GM12873 (cell line): Measurements from ENCODE around the gene PIK3R3.

Source experiments
- CTCF ChIP-seq: IDR thresholded peaks from 2 replicates; pipeline ENCODE4 v1.5.1; 2012; ENCODE audit warnings: low read depth, mild to moderate bottlenecking, moderate library complexity, low read length, control low read depth; ENCODE audit not compliant: insufficient read depth; ENCODE audit errors: missing control alignments

PIK3R3 gene

DNA sequence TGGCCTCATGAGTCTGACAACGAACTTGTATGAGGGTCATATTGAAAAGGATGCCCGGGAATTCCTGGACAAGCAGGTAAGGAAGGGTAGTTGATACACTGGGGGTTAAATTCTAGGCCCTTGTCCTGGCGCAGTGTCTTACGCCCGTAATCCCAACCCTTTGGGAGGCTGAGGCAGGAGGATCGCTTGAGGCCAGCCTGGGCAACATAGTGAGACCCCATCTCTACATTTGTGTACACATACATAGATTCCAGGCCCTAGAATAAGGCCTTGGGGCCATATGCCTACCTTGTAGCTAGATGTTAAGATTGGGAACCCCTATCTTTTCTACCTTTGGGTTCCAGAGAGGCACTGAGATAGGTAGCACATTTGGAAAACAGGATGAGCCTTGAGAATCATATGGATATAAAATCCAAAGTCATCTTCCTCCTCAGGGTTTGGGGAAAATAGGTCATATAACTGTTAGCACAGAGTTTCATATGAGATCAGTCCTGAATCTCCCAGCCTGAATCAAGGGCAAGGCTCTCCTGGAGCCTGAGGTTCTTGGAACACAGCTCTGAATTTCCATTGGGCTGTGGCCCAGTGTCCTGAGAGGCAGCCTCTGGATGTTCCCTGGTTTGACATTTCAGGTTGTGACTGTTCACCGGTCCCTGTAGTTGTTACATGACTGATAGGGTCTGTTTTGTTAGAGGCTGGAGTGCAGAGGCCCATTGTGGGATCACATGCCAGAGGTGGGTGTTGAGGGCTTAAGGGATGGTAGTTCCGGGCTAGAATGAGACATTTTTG lies 104.4 kb downstream of the PIK3R3 start:
- no peak for TF ChIP-seq CTCF

GRCh38 chr1:46026531-46026930 lies 105.9 kb downstream of the PIK3R3 start:
- no peak for TF ChIP-seq CTCF

GRCh38 chr1:46021046-46021996 lies 111.1 kb downstream of the PIK3R3 start:
- TF ChIP-seq CTCF = no peak

- no peak for TF ChIP-seq CTCF
These were observed 112.4 kb downstream of the PIK3R3 start for GRCh38 chr1:46020010-46020409.

DNA sequence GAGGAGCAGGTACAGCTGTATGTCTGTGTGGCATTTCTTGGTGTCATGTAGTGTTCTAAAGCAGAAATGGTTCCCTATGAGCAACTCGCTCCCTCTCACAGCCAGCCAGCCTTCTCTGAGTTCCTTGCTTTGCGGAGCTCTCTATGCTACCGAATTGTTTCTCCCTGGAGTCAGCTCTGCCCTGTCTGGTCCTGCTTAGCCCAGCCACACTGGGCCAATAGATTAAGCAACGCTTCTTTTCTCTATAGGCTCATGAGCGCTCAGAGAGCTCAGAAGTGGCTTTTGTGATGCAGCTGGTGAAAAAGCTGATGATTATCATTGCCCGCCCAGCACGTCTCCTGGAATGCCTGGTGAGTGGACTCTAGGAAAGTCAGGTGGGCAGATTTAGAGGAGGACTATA lies 113.1 kb downstream of the PIK3R3 start:
- no peak for TF ChIP-seq CTCF

DNA sequence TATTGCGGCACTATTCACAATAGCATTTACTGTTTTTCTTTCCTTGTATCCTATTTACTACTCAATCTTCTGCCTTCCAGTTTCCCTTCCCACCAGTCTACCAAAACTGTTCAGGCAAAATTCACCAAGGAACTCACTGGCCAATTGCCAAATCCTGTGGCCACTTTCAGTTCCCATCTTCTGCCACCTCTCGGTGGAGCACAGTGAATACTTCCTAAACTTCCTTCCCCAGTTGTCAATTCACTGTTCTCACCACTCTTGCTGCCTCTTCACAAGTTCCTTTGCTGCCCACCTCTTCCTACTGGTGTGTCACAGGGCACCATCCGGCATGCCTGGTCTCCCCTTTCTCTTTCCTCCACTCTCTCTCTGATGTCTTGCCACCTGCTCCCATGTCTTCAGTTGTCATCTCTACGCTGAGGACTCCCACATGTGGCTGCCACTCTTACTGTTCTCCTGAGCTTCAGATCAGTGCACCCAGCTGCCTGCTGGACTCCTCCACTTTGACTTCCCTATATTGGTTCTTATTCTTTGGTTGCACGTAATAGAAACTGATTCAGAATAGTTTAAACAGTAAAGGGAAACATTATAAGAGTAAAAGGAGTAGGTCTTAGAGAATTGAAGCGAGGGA lies 114.4 kb downstream of the PIK3R3 start:
- TF ChIP-seq CTCF = no peak

DNA sequence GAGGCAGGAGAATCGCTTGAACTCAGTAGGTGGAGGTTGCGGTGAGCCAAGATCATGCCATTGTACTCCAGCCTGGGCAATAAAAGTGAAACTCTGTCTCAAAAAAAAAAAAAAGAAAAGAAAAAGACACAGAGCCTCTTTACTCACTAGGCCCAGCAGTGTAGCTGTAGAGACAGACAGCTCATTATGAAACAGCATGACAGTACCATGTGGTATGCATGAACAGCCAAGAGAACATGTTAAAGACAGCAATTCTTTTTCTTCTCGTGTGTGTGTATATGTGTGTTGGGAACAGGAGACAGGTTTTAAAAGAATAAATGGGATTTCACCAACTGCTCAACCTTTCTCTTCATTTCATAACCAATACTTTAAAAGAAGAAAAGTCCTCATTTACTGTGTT lies 118.8 kb downstream of the PIK3R3 start:
- no peak for TF ChIP-seq CTCF
